Prostate gland (tissue), 2 donors: ENCODE data around the gene GPN2.

Experiments
- POLR2AphosphoS5 ChIP-seq: sonication (generic); formaldehyde crosslinking; IDR thresholded peaks from one replicate; pipeline ENCODE4 v1.6.1; 2017; ENCODE audit warnings: antibody characterized with exemption
- TF ChIP-seq, protein P1 (sequence below), 4 experiments: fragments of 200-600 bp in 2 of 4; fragments of 450-650 bp in 2 of 4; sonication (generic) in 2 of 4; IDR thresholded peaks; 1 replicate in 3 of 4; 2 replicates in 1 of 4; pipeline ENCODE4 v1.5.1; 2016 to 2019; ENCODE audit warnings: antibody characterized with exemption in 4 of 4, mild to moderate bottlenecking in 2 of 4, moderate library complexity in 2 of 4

DNA sequence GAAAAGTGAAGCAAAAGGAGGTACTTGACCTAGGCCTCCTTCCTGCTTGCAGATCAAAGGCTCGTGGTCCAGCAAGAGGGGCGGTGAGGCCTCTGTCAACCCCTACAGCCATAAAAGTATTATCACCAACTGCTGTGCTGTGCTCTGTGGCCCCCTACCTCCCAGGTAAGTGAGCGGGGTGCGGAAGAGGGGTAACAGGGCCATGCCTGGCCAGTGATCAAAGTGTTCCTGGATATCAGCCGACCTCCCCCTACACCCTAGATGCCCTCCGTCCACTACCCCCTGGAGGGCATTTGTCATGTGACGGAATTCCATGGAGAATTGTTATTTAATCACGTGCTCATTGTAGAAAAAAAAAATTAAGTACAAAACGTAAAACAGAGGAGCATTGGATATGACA, 37.4 kb downstream of the GPN2 start:
- TF ChIP-seq, protein P1, sequence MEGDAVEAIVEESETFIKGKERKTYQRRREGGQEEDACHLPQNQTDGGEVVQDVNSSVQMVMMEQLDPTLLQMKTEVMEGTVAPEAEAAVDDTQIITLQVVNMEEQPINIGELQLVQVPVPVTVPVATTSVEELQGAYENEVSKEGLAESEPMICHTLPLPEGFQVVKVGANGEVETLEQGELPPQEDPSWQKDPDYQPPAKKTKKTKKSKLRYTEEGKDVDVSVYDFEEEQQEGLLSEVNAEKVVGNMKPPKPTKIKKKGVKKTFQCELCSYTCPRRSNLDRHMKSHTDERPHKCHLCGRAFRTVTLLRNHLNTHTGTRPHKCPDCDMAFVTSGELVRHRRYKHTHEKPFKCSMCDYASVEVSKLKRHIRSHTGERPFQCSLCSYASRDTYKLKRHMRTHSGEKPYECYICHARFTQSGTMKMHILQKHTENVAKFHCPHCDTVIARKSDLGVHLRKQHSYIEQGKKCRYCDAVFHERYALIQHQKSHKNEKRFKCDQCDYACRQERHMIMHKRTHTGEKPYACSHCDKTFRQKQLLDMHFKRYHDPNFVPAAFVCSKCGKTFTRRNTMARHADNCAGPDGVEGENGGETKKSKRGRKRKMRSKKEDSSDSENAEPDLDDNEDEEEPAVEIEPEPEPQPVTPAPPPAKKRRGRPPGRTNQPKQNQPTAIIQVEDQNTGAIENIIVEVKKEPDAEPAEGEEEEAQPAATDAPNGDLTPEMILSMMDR (IDR thresholded peaks at IDR 0.05) = no peak
- no peak for TF ChIP-seq POLR2AphosphoS5
